ENCODE data around the gene SEMA3A.

DNA sequence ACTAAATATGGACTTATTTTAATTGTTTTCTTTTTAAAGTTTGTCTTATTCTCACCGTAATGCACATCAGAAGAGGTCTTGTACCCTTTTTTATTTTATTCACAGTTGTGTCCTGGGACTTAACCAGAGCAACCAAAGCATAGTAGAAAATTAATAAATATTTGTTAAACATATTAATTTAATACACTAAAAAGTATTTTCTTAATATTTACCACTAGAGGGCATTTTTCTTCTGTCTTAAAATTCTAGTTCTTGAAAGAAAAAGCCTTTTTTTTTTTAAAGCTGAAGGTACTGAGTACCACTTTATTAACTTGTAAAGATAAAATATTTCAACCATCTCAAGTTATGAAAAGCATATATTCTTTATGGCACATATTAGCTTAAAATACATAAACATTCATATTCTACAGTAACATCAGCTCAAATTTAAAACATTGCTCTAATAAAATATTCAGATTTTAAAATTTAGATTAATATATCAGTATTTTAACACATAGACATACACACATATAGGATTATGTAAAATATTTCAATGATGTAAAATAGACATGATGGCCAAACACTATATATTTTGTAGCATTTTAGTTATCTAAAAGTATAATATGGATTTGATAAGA, 260.4 kb downstream of the SEMA3A start:
- TF ChIP-seq, protein P1, sequence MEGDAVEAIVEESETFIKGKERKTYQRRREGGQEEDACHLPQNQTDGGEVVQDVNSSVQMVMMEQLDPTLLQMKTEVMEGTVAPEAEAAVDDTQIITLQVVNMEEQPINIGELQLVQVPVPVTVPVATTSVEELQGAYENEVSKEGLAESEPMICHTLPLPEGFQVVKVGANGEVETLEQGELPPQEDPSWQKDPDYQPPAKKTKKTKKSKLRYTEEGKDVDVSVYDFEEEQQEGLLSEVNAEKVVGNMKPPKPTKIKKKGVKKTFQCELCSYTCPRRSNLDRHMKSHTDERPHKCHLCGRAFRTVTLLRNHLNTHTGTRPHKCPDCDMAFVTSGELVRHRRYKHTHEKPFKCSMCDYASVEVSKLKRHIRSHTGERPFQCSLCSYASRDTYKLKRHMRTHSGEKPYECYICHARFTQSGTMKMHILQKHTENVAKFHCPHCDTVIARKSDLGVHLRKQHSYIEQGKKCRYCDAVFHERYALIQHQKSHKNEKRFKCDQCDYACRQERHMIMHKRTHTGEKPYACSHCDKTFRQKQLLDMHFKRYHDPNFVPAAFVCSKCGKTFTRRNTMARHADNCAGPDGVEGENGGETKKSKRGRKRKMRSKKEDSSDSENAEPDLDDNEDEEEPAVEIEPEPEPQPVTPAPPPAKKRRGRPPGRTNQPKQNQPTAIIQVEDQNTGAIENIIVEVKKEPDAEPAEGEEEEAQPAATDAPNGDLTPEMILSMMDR (IDR thresholded peaks at IDR 0.05): peak; percentile 41
- TF ChIP-seq EZH2 (IDR thresholded peaks at IDR 0.05) (no peak), EZH2phosphoT487 (IDR thresholded peaks at IDR 0.05) (no peak)
